Natural killer cell (primary cell): ENCODE results near the gene CMTM4. TPM values are rescaled to one million over a fixed set of nuclear protein-coding genes. Genes with fewer than 3 reads are reported as not detected.

Experiments used
- ATAC-seq, 3 donors: fragments of 150-1000 bp in 2 of 3; fragments of 200-7000 bp in 1 of 3; cut with Tn5 transposase; 1 replicate in 1 of 3; 2 replicates in 2 of 3; pipeline ENCODE4 v1.10.0; 2021; ENCODE audit warnings: mild to moderate bottlenecking in 2 of 3, moderate library complexity in 2 of 3
- DNase-seq, 2 donors: peaks; one replicate each; pipeline versions ENCODE4 v3.0.0 to v3.0.0-alpha.2; 2013 to 2021; ENCODE audit warnings: mixed read lengths in 1 of 2
- H3K27ac ChIP-seq: one replicate; pipeline ENCODE4 v1.5.1; 2013; ENCODE audit warnings: mild to moderate bottlenecking, low read length
- H3K27me3 ChIP-seq: one replicate; pipeline ENCODE4 v1.6.1; 2013; ENCODE audit warnings: low read length; ENCODE audit not compliant: control insufficient read depth, insufficient read depth
- H3K36me3 ChIP-seq: one replicate; pipeline ENCODE4 v1.6.1; 2013; ENCODE audit warnings: low read length; ENCODE audit not compliant: control insufficient read depth, insufficient read depth
- H3K4me1 ChIP-seq: one replicate; pipeline ENCODE4 v1.6.1; 2013; ENCODE audit warnings: low read length; ENCODE audit not compliant: control insufficient read depth, insufficient read depth
- H3K4me3 ChIP-seq: one replicate; pipeline ENCODE4 v1.5.1; 2013; ENCODE audit warnings: low read length
- H3K9me3 ChIP-seq: one replicate; pipeline ENCODE4 v1.6.1; 2013; ENCODE audit warnings: low read length; ENCODE audit not compliant: control insufficient read depth, insufficient read depth
- H3K27ac Mint-ChIP-seq, 2 donors: one replicate each; pipeline ENCODE4 v1.8.0; 2022; ENCODE audit warnings: mild to moderate bottlenecking in 2 of 2, mixed read lengths in 2 of 2, moderate library complexity in 1 of 2
- H3K27me3 Mint-ChIP-seq, 2 donors: one replicate each; pipeline ENCODE4 v1.8.0; 2022; ENCODE audit warnings: low read depth in 2 of 2, mixed read lengths in 2 of 2
- H3K36me3 Mint-ChIP-seq: one replicate; pipeline ENCODE4 v1.8.0; 2022; ENCODE audit warnings: mixed read lengths
- H3K4me1 Mint-ChIP-seq, 2 donors: one replicate each; pipeline ENCODE4 v1.8.0; 2022; ENCODE audit warnings: mixed read lengths in 2 of 2
- H3K4me3 Mint-ChIP-seq: one replicate; pipeline ENCODE4 v1.8.0; 2022; ENCODE audit warnings: mild to moderate bottlenecking, moderate library complexity, mixed read lengths
- H3K9me3 Mint-ChIP-seq, 2 donors: one replicate each; pipeline ENCODE4 v1.8.0; 2022; ENCODE audit warnings: mixed read lengths in 2 of 2
- WGBS: methylation state at CpG from one replicate; pipeline ENCODE4 v1.1.7; 2013; ENCODE audit warnings: missing lambda C conversion rate; ENCODE audit not compliant: insufficient coverage; 5-methylcytosine and 5-hydroxymethylcytosine counted together
- intact Hi-C: fragments of 100-400 bp; cut with micrococcal nuclease; formaldehyde crosslinking; loops from one replicate; pipeline ENCODE4 v1.14.2; 2022
- total RNA-seq, 4 donors: library from RNA; stranded (reverse); fragments of 120-200 nt in 1 of 4; gene quantifications; one replicate each; pipeline versions ENCODE4 v1.2.3 to v1.2.4, GENCODE V29; 2013 to 2022
- TF ChIP-seq, protein P1 (sequence below): fragments of 200-600 bp; IDR thresholded peaks from one replicate; pipeline ENCODE4 v1.8.0; 2022; ENCODE audit warnings: antibody characterized with exemption

The CMTM4 gene
- total RNA-seq, 3 donors from 2014 or later (not counting 1 experiment from before 2014, with no cell fraction given) = 0.61 to 1.4 (median 0.85) TPM

DNA sequence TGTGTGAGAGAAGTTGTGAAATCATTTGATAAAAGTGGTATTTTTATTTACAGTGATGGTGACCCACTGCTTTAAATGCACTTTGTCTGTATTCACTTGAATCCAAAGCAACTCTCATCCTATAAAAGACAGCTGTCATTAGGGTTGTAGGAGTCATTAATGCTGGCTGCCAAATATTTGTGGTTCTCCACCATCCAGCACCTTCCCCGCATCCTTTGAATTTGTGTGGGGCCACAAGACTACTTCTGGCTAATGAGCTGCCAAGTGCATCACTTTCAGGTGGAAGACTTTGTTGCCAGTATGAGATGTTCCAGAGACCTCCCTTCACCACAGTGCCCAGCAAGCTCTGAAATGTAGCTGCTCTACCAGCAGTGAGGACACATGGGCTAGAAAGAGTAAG lies 48.7 kb downstream of the CMTM4 start:
- no peak overlapping the region for H3K27ac ChIP-seq
- no peak overlapping the region for H3K4me3 ChIP-seq
- peaks cover 8% of the 10 kb centered on the region for H3K4me1 ChIP-seq
- no peak overlapping the region for H3K4me3 Mint-ChIP-seq
- H3K27ac Mint-ChIP-seq = no peak overlapping the region
- peaks cover 0 to 6% of the 10 kb centered on the region in 2 donors for H3K27me3 Mint-ChIP-seq
- no peaks in the 10 kb centered on the region for H3K36me3 ChIP-seq
- no peaks in the 10 kb centered on the region for H3K36me3 Mint-ChIP-seq
- ATAC-seq (no peak), DNase-seq (no peak)
- 100% methylated on average over 1 of the region's 1 CpG for WGBS
- no peaks in the 10 kb centered on the region for H3K9me3 ChIP-seq
- TF ChIP-seq, protein P1, sequence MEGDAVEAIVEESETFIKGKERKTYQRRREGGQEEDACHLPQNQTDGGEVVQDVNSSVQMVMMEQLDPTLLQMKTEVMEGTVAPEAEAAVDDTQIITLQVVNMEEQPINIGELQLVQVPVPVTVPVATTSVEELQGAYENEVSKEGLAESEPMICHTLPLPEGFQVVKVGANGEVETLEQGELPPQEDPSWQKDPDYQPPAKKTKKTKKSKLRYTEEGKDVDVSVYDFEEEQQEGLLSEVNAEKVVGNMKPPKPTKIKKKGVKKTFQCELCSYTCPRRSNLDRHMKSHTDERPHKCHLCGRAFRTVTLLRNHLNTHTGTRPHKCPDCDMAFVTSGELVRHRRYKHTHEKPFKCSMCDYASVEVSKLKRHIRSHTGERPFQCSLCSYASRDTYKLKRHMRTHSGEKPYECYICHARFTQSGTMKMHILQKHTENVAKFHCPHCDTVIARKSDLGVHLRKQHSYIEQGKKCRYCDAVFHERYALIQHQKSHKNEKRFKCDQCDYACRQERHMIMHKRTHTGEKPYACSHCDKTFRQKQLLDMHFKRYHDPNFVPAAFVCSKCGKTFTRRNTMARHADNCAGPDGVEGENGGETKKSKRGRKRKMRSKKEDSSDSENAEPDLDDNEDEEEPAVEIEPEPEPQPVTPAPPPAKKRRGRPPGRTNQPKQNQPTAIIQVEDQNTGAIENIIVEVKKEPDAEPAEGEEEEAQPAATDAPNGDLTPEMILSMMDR = no peak
- H3K4me1 Mint-ChIP-seq = peaks cover 9 to 10% of the 10 kb centered on the region in 2 donors
- intact Hi-C loops = no loop called here
- H3K9me3 Mint-ChIP-seq = no peaks in the 10 kb centered on the region
- no peaks in the 10 kb centered on the region for H3K27me3 ChIP-seq

- 100% methylated on average over 1 of the region's 1 CpG for WGBS
- Mint-ChIP-seq H3K27me3 (peaks cover 7 to 16% of the 10 kb centered on the region in 2 donors), H3K36me3 (no peaks in the 10 kb centered on the region), H3K27ac (no peak overlapping the region), H3K4me1 (no peaks in the 10 kb centered on the region), H3K4me3 (no peak overlapping the region), H3K9me3 (no peaks in the 10 kb centered on the region)
- H3K9me3 ChIP-seq = no peaks in the 10 kb centered on the region
- no peak for DNase-seq
- TF ChIP-seq, protein P1 = no peak
- H3K27me3 ChIP-seq = no peaks in the 10 kb centered on the region
- H3K36me3 ChIP-seq = no peaks in the 10 kb centered on the region
- intact Hi-C loops = no loop called here
- no peak overlapping the region for H3K27ac ChIP-seq
- no peak for ATAC-seq
- no peak overlapping the region for H3K4me3 ChIP-seq
- H3K4me1 ChIP-seq = no peaks in the 10 kb centered on the region
Observed at GRCh38 chr16:66641387-66641786, 55.2 kb downstream of the CMTM4 start.

- no peaks in the 10 kb centered on the region for H3K9me3 ChIP-seq
- DNase-seq (no peak), ATAC-seq (no peak)
- H3K4me1 ChIP-seq = no peaks in the 10 kb centered on the region
- Mint-ChIP-seq H3K27me3 (peaks cover 7 to 18% of the 10 kb centered on the region in 2 donors), H3K4me1 (no peaks in the 10 kb centered on the region), H3K27ac (no peak overlapping the region), H3K36me3 (no peaks in the 10 kb centered on the region), H3K4me3 (no peak overlapping the region), H3K9me3 (no peaks in the 10 kb centered on the region)
- H3K27ac ChIP-seq = no peak overlapping the region
- intact Hi-C loops = no loop called here
- H3K27me3 ChIP-seq = no peaks in the 10 kb centered on the region
- WGBS = 88% methylated on average over 3 of the region's 3 CpGs
- TF ChIP-seq, protein P1 = no peak
- H3K36me3 ChIP-seq = no peaks in the 10 kb centered on the region
- no peak overlapping the region for H3K4me3 ChIP-seq
Observed at GRCh38 chr16:66640724-66641314, 55.7 kb downstream of the CMTM4 start.
